Measurements from ENCODE around the gene TMEM232. TPM values are rescaled to one million over a fixed set of nuclear protein-coding genes. Genes with fewer than 3 reads are reported as not detected.

Gene TMEM232
- total and polyA plus RNA-seq, 9 of the 15 experiments (the other 6 are each of a cell fraction or from before 2014, with no cell fraction given): 0.09 to 2.2 (median 0.41) TPM

DNA sequence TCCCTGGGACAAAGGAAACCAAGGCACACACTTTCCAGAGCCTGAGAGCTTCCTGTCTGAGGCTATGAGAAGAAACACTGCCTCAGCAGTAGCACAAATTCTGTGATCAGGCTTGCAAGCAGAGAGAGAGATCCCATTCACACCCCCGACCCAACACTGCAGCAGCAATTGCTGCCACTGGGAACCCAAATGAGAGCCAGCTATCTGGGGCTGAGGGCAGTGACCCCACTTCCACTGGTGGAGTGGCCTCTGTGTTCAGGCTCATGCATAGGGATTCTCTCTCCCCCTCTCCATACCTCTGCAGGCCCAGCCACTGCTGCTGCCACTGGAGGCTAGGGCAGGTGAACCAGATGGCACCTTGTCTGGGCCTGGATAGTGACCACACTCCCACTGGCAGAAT, 95.2 kb downstream of the TMEM232 start:
- intact Hi-C loops (cut with micrococcal nuclease): no loop called here
- DNase-seq (ENCODE audit: extremely low read depth in 1 of 4, low spot score in 3 of 4): no peak
- Histone ChIP-seq H3K4me1 (replicated peaks in 1 of 2; ENCODE audit: control insufficient read depth in 2 of 2, insufficient read depth in 2 of 2, low read length in 2 of 2) (no peaks in the 10 kb centered on the region), H3K36me3 (ENCODE audit: control insufficient read depth, insufficient read depth, low read length) (no peaks in the 10 kb centered on the region), H3K4me3 (no peak overlapping the region), H3K9ac (ENCODE audit: insufficient read depth in 1 of 2, low read depth in 2 of 2, low read length in 2 of 2) (no peak overlapping the region), H4K20me1 (replicated peaks; ENCODE audit: control insufficient read depth, insufficient read depth, low read length) (no peaks in the 10 kb centered on the region), H3K27ac (ENCODE audit: extremely low read depth, low read depth, low read length) (no peak overlapping the region), H3K9me3 (replicated peaks; ENCODE audit: control insufficient read depth, insufficient read depth, low read depth, low read length) (no peaks in the 10 kb centered on the region), H3K4me2 (ENCODE audit: insufficient read depth, low read length) (no peak overlapping the region), H3K27me3 (ENCODE audit: control insufficient read depth in 2 of 2, insufficient read depth in 2 of 2, low read length in 2 of 2) (no peaks in the 10 kb centered on the region), H3K9me1 (ENCODE audit: control insufficient read depth, insufficient read depth, low read length) (no peaks in the 10 kb centered on the region), H2AFZ (ENCODE audit: low read depth, low read length) (no peak overlapping the region), H3K79me2 (ENCODE audit: control insufficient read depth, insufficient read depth, low read length) (no peaks in the 10 kb centered on the region)
- no peak for ATAC-seq
- BruUV-seq (replicated peaks): no TSS peak
- ChIA-PET CTCF (ENCODE audit: low intra/inter-chr PET ratio) (no interaction called here), POLR2A (no interaction called here)
- 0% methylated on average over 1 of the region's 1 CpG for WGBS (ENCODE audit: insufficient coverage, low coverage, missing lambda C conversion rate)
- FAIRE-seq: no peak
- TF ChIP-seq SOX6 (IDR thresholded peaks at IDR 0.05): no peak
- no peak for TF ChIP-seq POLR2AphosphoS2 (IDR thresholded peaks at IDR 0.05; ENCODE audit: low read length)
- TF ChIP-seq CREBBP (IDR thresholded peaks at IDR 0.05; ENCODE audit: low read depth, low read length): no peak
- in situ Hi-C loops (cut with MboI): no loop called here

GRCh38 chr5:110630350-110630749, 96.1 kb downstream of the TMEM232 start:
- Histone ChIP-seq H3K9me1 (ENCODE audit: control insufficient read depth, insufficient read depth, low read length) (no peaks in the 10 kb centered on the region), H2AFZ (ENCODE audit: low read depth, low read length) (no peak overlapping the region), H3K9ac (ENCODE audit: insufficient read depth in 1 of 2, low read depth in 2 of 2, low read length in 2 of 2) (no peak overlapping the region), H4K20me1 (replicated peaks; ENCODE audit: control insufficient read depth, insufficient read depth, low read length) (no peaks in the 10 kb centered on the region), H3K4me3 (no peak overlapping the region), H3K36me3 (ENCODE audit: control insufficient read depth, insufficient read depth, low read length) (no peaks in the 10 kb centered on the region), H3K79me2 (ENCODE audit: control insufficient read depth, insufficient read depth, low read length) (no peaks in the 10 kb centered on the region), H3K27me3 (ENCODE audit: control insufficient read depth in 2 of 2, insufficient read depth in 2 of 2, low read length in 2 of 2) (no peaks in the 10 kb centered on the region), H3K4me2 (ENCODE audit: insufficient read depth, low read length) (no peak overlapping the region), H3K9me3 (replicated peaks; ENCODE audit: control insufficient read depth, insufficient read depth, low read depth, low read length) (no peaks in the 10 kb centered on the region), H3K27ac (ENCODE audit: extremely low read depth, low read depth, low read length) (no peak overlapping the region), H3K4me1 (replicated peaks in 1 of 2; ENCODE audit: control insufficient read depth in 2 of 2, insufficient read depth in 2 of 2, low read length in 2 of 2) (no peaks in the 10 kb centered on the region)
- no TSS peak for BruUV-seq (replicated peaks)
- in situ Hi-C loops (cut with MboI) (no loop called here), intact Hi-C loops (cut with micrococcal nuclease) (no loop called here)
- WGBS (ENCODE audit: insufficient coverage, low coverage, missing lambda C conversion rate): 0% methylated on average over 4 of the region's 4 CpGs
- DNase-seq (ENCODE audit: extremely low read depth in 1 of 4, low spot score in 3 of 4): no peak
- ChIA-PET POLR2A (no interaction called here), CTCF (ENCODE audit: low intra/inter-chr PET ratio) (no interaction called here)
- no peak for FAIRE-seq
- no peak for ATAC-seq
- TF ChIP-seq TSC22D4 (tag; IDR thresholded peaks at IDR 0.05) (no peak), RB1 (IDR thresholded peaks at IDR 0.05; ENCODE audit: low read depth) (no peak), TAF7 (tag; IDR thresholded peaks at IDR 0.05) (no peak), ZNF134 (CRISPR knock-in tag; conservative IDR thresholded peaks at IDR 0.05) (no peak), ETS1 (conservative IDR thresholded peaks at IDR 0.05; ENCODE audit: control insufficient read depth, low read depth, low read length) (no peak), MTA3 (IDR thresholded peaks at IDR 0.05; ENCODE audit: borderline replicate concordance) (no peak), ATF1 (CRISPR knock-in tag; IDR thresholded peaks at IDR 0.05) (no peak), ATF1 (tag; IDR thresholded peaks at IDR 0.05) (no peak), MIER1 (IDR thresholded peaks at IDR 0.05; ENCODE audit: low read depth) (no peak), KDM1A (IDR thresholded peaks at IDR 0.05) (no peak), NFATC3 (IDR thresholded peaks at IDR 0.05) (no peak), ZNF143 (CRISPR knock-in tag; IDR thresholded peaks at IDR 0.05) (no peak)
- TF ChIP-seq, protein P1, sequence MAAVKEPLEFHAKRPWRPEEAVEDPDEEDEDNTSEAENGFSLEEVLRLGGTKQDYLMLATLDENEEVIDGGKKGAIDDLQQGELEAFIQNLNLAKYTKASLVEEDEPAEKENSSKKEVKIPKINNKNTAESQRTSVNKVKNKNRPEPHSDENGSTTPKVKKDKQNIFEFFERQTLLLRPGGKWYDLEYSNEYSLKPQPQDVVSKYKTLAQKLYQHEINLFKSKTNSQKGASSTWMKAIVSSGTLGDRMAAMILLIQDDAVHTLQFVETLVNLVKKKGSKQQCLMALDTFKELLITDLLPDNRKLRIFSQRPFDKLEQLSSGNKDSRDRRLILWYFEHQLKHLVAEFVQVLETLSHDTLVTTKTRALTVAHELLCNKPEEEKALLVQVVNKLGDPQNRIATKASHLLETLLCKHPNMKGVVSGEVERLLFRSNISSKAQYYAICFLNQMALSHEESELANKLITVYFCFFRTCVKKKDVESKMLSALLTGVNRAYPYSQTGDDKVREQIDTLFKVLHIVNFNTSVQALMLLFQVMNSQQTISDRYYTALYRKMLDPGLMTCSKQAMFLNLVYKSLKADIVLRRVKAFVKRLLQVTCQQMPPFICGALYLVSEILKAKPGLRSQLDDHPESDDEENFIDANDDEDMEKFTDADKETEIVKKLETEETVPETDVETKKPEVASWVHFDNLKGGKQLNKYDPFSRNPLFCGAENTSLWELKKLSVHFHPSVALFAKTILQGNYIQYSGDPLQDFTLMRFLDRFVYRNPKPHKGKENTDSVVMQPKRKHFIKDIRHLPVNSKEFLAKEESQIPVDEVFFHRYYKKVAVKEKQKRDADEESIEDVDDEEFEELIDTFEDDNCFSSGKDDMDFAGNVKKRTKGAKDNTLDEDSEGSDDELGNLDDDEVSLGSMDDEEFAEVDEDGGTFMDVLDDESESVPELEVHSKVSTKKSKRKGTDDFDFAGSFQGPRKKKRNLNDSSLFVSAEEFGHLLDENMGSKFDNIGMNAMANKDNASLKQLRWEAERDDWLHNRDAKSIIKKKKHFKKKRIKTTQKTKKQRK (IDR thresholded peaks at IDR 0.05; ENCODE audit: borderline replicate concordance, low read depth, low read length): no peak
